Activated T-cell treated with anti-CD3 and anti-CD28 coated beads, Interleukin-2, amount 50 U/mL, for 72 hours (primary cell): ENCODE data around the gene PALLD. TPM values are rescaled to one million over a fixed set of nuclear protein-coding genes. Genes with fewer than 3 reads are reported as not detected.

Source experiments
- ATAC-seq, 2 donors: fragments of 150-1000 bp; cut with Tn5 transposase; replicated peaks in 1 of 2; 2 replicates each; pipeline ENCODE4 v1.10.0; 2021; ENCODE audit warnings: moderate library complexity in 2 of 2, mild to moderate bottlenecking in 1 of 2
- DNase-seq, 2 donors: peaks; one replicate each; pipeline ENCODE4 v3.0.0; 2021 to 2022; ENCODE audit warnings: mixed read lengths in 1 of 2
- H3K27ac Mint-ChIP-seq: one replicate; pipeline ENCODE4 v1.8.0; 2022; ENCODE audit warnings: mild to moderate bottlenecking, moderate library complexity, mixed read lengths
- H3K27me3 Mint-ChIP-seq: one replicate; pipeline ENCODE4 v1.8.0; 2022; ENCODE audit warnings: low read depth, mixed read lengths
- H3K36me3 Mint-ChIP-seq, 2 donors: one replicate each; pipeline ENCODE4 v1.8.0; 2022; ENCODE audit warnings: mixed read lengths in 2 of 2, mild to moderate bottlenecking in 1 of 2; ENCODE audit not compliant: insufficient read depth in 2 of 2
- H3K4me1 Mint-ChIP-seq: one replicate; pipeline ENCODE4 v1.8.0; 2022; ENCODE audit warnings: low read depth, mixed read lengths
- H3K4me3 Mint-ChIP-seq, 2 donors: one replicate each; pipeline ENCODE4 v1.8.0; 2022; ENCODE audit warnings: mild to moderate bottlenecking in 2 of 2, mixed read lengths in 2 of 2, moderate library complexity in 2 of 2
- H3K9me3 Mint-ChIP-seq, 2 donors: one replicate each; pipeline ENCODE4 v1.8.0; 2022; ENCODE audit warnings: mixed read lengths in 2 of 2
- total RNA-seq, 2 donors: library from RNA; stranded (reverse); gene quantifications; one replicate each; pipeline ENCODE4 v1.2.3, GENCODE V29; 2022

Gene PALLD
- total RNA-seq, 2 donors from 2014 or later: 13.5 to 16.7 TPM

DNA sequence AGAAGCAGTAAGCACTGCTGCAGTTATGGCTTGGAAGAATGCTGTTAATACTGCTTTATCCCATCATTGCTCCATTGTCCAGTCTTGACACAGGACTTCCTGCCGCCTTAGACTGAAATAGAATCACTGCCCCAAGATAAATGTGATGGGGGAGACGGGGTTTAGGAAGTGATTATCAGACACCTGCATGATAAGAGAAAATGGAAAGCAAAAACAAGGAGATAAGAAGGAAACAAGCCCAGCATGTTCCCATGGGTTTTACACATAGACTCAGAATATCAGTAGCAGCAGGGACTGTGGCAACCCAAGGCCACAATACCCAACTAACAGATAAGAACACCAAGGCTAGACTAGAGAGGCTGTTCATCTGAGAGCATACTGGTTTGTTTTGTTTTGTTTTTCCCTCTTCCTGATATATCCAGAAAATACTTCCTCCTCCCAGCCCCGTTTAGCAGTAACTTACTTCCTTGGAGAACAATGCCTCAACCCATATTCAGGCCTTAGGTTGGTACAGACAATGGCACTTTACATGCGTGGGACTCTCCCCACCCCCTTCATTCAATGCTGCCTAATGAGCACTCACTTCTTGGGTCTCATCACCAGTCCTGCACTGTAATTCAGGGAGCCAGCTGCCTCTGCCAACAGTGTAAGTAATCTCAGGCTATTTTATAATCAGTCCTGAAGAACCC lies 280.6 kb downstream of the PALLD start:
- H3K27ac Mint-ChIP-seq: no peak overlapping the region
- peaks cover 17% of the 10 kb centered on the region for H3K27me3 Mint-ChIP-seq
- ATAC-seq: no peak
- no peak for DNase-seq
- H3K9me3 Mint-ChIP-seq: peaks cover 2 to 7% of the 10 kb centered on the region in 2 donors
- no peaks in the 10 kb centered on the region for H3K4me1 Mint-ChIP-seq
- no peak overlapping the region for H3K4me3 Mint-ChIP-seq
- peaks cover 0 to 3% of the 10 kb centered on the region in 2 donors for H3K36me3 Mint-ChIP-seq

- Mint-ChIP-seq H3K4me1 (no peaks in the 10 kb centered on the region), H3K36me3 (no peaks in the 10 kb centered on the region), H3K27ac (no peak overlapping the region), H3K9me3 (peaks cover 0 to 3% of the 10 kb centered on the region in 2 donors), H3K4me3 (no peak overlapping the region), H3K27me3 (peaks cover 24% of the 10 kb centered on the region)
- ATAC-seq: no peak
- DNase-seq: no peak
Observed at GRCh38 chr4:168781341-168781740, 284.5 kb downstream of the PALLD start.

GRCh38 chr4:168781926-168782325 lies 285.1 kb downstream of the PALLD start:
- peaks cover 23% of the 10 kb centered on the region for H3K27me3 Mint-ChIP-seq

GRCh38 chr4:168782439-168782838 lies 285.6 kb downstream of the PALLD start:
- Mint-ChIP-seq H3K9me3 (peaks cover 0 to 2% of the 10 kb centered on the region in 2 donors), H3K27ac (no peak overlapping the region), H3K4me3 (no peak overlapping the region), H3K27me3 (peaks cover 23% of the 10 kb centered on the region), H3K4me1 (no peaks in the 10 kb centered on the region), H3K36me3 (no peaks in the 10 kb centered on the region)
- ATAC-seq (no peak), DNase-seq (no peak)

More at GRCh38 chr4:168781926-168782325, 285.1 kb downstream of the PALLD start:
- ATAC-seq (no peak), DNase-seq (no peak)
- H3K4me1 Mint-ChIP-seq: no peaks in the 10 kb centered on the region
- no peaks in the 10 kb centered on the region for H3K36me3 Mint-ChIP-seq
- no peak overlapping the region for H3K27ac Mint-ChIP-seq
- H3K4me3 Mint-ChIP-seq: no peak overlapping the region
- peaks cover 0 to 3% of the 10 kb centered on the region in 2 donors for H3K9me3 Mint-ChIP-seq

DNA sequence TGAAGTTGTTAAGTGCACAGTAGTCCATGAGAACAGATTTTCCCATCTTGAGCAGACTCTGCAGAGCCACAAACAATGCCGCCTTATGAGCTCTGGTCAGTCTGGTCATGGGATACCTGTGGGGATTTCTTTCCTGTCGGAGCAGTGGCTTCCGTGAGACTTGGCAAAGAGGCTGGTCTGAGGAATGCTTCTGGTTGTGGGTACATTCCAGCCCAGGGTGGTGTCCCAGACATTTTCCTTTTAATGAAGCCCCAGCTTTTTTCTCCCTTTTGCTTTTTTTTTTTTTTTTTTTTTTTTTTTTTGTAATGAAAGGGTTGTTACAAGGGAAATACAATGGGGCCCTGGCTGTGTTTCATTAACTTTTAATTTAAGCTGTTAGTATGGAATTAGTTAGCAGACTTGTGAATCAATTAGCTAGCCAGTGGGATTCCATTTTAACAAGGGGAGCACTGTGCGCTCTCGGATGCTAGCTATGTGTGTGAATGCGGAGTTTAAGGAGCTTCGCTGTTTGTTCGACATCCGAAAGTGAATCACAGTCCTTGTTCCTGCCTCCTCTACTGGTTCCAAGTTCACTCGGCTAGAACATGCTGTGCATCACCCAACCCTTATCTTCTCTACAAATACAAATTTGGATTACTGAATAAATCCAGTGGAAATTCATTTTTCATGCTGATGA lies 288.1 kb downstream of the PALLD start:
- peaks cover 22% of the 10 kb centered on the region for H3K27me3 Mint-ChIP-seq
- H3K4me1 Mint-ChIP-seq: no peaks in the 10 kb centered on the region
- H3K36me3 Mint-ChIP-seq: no peaks in the 10 kb centered on the region
- ATAC-seq: no peak
- H3K4me3 Mint-ChIP-seq: no peak overlapping the region
- no peak for DNase-seq
- H3K9me3 Mint-ChIP-seq: no peaks in the 10 kb centered on the region
- no peak overlapping the region for H3K27ac Mint-ChIP-seq

- DNase-seq (no peak), ATAC-seq (no peak)
- Mint-ChIP-seq H3K27ac (no peak overlapping the region), H3K4me1 (no peaks in the 10 kb centered on the region), H3K4me3 (no peak overlapping the region), H3K9me3 (no peaks in the 10 kb centered on the region), H3K36me3 (no peaks in the 10 kb centered on the region), H3K27me3 (peaks cover 15% of the 10 kb centered on the region)
Observed at GRCh38 chr4:168787334-168787733, 290.5 kb downstream of the PALLD start.

- Mint-ChIP-seq H3K4me3 (no peak overlapping the region), H3K36me3 (no peaks in the 10 kb centered on the region), H3K27ac (no peak overlapping the region), H3K27me3 (peaks cover 15% of the 10 kb centered on the region), H3K4me1 (no peaks in the 10 kb centered on the region), H3K9me3 (no peaks in the 10 kb centered on the region)
- DNase-seq (no peak), ATAC-seq (no peak)
Observed at GRCh38 chr4:168787801-168788595, 291.1 kb downstream of the PALLD start.

- H3K4me3 Mint-ChIP-seq: no peak overlapping the region
- no peaks in the 10 kb centered on the region for H3K27me3 Mint-ChIP-seq
- ATAC-seq (no peak), DNase-seq (no peak)
- no peak overlapping the region for H3K27ac Mint-ChIP-seq
- H3K4me1 Mint-ChIP-seq: no peaks in the 10 kb centered on the region
- no peaks in the 10 kb centered on the region for H3K9me3 Mint-ChIP-seq
- H3K36me3 Mint-ChIP-seq: no peaks in the 10 kb centered on the region
Observed at GRCh38 chr4:168790898-168791297, 294.0 kb downstream of the PALLD start.

DNA sequence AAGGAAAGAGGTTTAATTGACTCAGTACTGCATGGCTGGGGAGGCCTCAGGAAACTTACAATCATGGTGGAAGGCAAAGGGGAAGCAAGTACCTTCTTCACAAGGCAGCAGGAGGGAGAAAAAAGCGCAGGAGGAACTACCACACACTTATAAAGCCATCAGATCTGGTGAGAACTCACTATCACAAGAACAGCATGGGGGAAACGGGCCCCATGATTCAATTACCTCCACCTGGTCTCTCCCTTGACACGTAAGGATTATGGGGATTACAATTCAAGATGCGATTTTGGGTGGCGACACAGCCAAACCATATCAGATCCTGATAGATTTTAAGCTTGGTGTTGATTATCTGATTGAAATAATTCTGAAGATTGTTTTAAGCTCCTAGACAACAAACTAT lies 294.5 kb downstream of the PALLD start:
- no peak for DNase-seq
- Mint-ChIP-seq H3K4me3 (no peak overlapping the region), H3K4me1 (no peaks in the 10 kb centered on the region), H3K27me3 (no peaks in the 10 kb centered on the region), H3K9me3 (no peaks in the 10 kb centered on the region), H3K27ac (no peak overlapping the region), H3K36me3 (no peaks in the 10 kb centered on the region)
- no peak for ATAC-seq

GRCh38 chr4:168793542-168793941 lies 296.7 kb downstream of the PALLD start:
- no peaks in the 10 kb centered on the region for H3K27me3 Mint-ChIP-seq
- peak; percentile 56 to 60 for ATAC-seq

GRCh38 chr4:168794092-168794707 lies 297.3 kb downstream of the PALLD start:
- H3K36me3 Mint-ChIP-seq: no peaks in the 10 kb centered on the region
- H3K27me3 Mint-ChIP-seq: no peaks in the 10 kb centered on the region
- H3K4me3 Mint-ChIP-seq: no peak overlapping the region
- ATAC-seq: no peak
- H3K4me1 Mint-ChIP-seq: no peaks in the 10 kb centered on the region
- no peak overlapping the region for H3K27ac Mint-ChIP-seq
- no peaks in the 10 kb centered on the region for H3K9me3 Mint-ChIP-seq
- DNase-seq: no peak

More at GRCh38 chr4:168793542-168793941, 296.7 kb downstream of the PALLD start:
- Mint-ChIP-seq H3K9me3 (no peaks in the 10 kb centered on the region), H3K4me1 (no peaks in the 10 kb centered on the region), H3K27ac (no peak overlapping the region), H3K4me3 (no peak overlapping the region), H3K36me3 (no peaks in the 10 kb centered on the region)
- DNase-seq: no peak

DNA sequence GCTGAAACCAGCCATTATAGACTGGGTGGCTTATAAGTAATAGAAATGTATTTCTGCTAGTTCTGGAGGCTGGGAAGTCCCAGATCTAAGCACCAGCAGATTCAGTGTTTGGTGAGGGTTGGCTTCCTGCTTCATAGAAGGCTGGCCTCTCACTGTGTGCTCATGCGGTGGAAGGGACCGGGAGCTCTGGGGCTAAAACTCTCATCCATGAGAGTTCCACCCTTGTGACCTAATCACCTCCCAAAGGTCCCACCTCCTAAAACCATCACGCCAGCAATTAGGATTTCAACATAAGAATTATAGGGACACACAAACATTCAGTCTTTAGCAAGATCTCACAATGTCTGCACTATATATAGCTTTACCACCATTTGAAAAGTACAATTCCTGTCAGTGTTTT lies 298.0 kb downstream of the PALLD start:
- H3K4me1 Mint-ChIP-seq: no peaks in the 10 kb centered on the region
- no peaks in the 10 kb centered on the region for H3K9me3 Mint-ChIP-seq
- no peak overlapping the region for H3K27ac Mint-ChIP-seq
- no peak for ATAC-seq
- DNase-seq: no peak
- H3K36me3 Mint-ChIP-seq: no peaks in the 10 kb centered on the region
- H3K4me3 Mint-ChIP-seq: no peak overlapping the region
- no peaks in the 10 kb centered on the region for H3K27me3 Mint-ChIP-seq

DNA sequence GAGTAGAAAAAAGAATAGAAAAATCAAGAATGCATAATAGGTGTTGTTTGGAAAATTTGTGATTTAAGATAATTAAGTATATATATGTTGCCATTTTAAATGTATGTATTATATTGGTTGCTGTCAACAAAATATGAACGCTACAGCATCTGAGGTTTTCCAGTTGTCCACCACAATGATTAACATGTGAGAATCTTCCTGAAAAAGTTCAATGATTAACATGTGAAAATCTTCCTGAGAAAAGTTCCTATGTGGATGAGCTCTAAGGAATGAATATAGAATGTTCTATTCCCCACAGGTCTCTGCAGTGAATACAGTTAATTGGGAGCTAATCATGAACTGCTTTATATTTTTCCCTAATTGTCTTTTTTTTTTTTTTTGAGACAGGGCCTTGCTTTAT lies 298.5 kb downstream of the PALLD start:
- Mint-ChIP-seq H3K4me3 (no peak overlapping the region), H3K27me3 (no peaks in the 10 kb centered on the region), H3K4me1 (no peaks in the 10 kb centered on the region), H3K36me3 (no peaks in the 10 kb centered on the region), H3K27ac (no peak overlapping the region), H3K9me3 (no peaks in the 10 kb centered on the region)
- DNase-seq (no peak), ATAC-seq (no peak)
